Measurements from ENCODE around the gene SMOC2. TPM values are rescaled to one million over a fixed set of nuclear protein-coding genes. Genes with fewer than 3 reads are reported as not detected.

SMOC2 gene
- total and polyA plus RNA-seq, 2 of the 13 experiments (the other 11 are each of a cell fraction or from before 2014, with no cell fraction given): not detected

- Histone ChIP-seq H3K27ac (ENCODE audit: extremely low read length, insufficient read depth, low read length) (no peak overlapping the region), H3K9me3 (ENCODE audit: low read length) (no peaks in the 10 kb centered on the region), H3K27me3 (ENCODE audit: control insufficient read depth in 1 of 2, insufficient read depth in 2 of 2, low read length in 2 of 2) (peaks cover 2 to 52% of the 10 kb centered on the region in 2 experiments), H3K4me3 (replicated peaks in 1 of 3; ENCODE audit: insufficient read depth in 1 of 3, low read depth in 2 of 3, low read length in 3 of 3) (no peak overlapping the region), H2AFZ (ENCODE audit: low read length) (no peak overlapping the region), H3K4me2 (ENCODE audit: low read depth, low read length) (no peak overlapping the region), H3K36me3 (replicated peaks in 1 of 2; ENCODE audit: control insufficient read depth in 1 of 2, insufficient read depth in 2 of 2, low read length in 2 of 2) (no peaks in the 10 kb centered on the region), H4K20me1 (ENCODE audit: insufficient read depth, low read length) (no peaks in the 10 kb centered on the region), H3K9ac (ENCODE audit: insufficient read depth, low read depth, low read length) (no peak overlapping the region), H3K79me2 (ENCODE audit: insufficient read depth, low read length) (no peaks in the 10 kb centered on the region), H3K4me1 (ENCODE audit: insufficient read depth, low read length) (no peaks in the 10 kb centered on the region)
- no TSS peak for BruUV-seq (replicated peaks)
- intact Hi-C loops (cut with micrococcal nuclease; ENCODE audit: unreplicated experiment) (no loop called here), in situ Hi-C loops (cut with HindIII; ENCODE audit: extremely low pct_ligation_motif_present, low pct_unique_long_range_greater_than_20kb) (no loop called here)
- CTCF ChIA-PET (ENCODE audit: low intra/inter-chr PET ratio, low total read pairs): no interaction called here
- 29% methylated on average over 8 of the region's 8 CpGs for WGBS (ENCODE audit: low lambda C conversion rate)
- no peak for ATAC-seq
- POLR2A ChIA-PET: no interaction called here
- FAIRE-seq: no peak
- no peak for DNase-seq (ENCODE audit: low spot score)
- TF ChIP-seq FOXO4 (CRISPR knock-in tag; conservative IDR thresholded peaks at IDR 0.05): no peak
- no peak for TF ChIP-seq ZFY (CRISPR knock-in tag; IDR thresholded peaks at IDR 0.05)
- no peak for TF ChIP-seq KLF13 (CRISPR knock-in tag; IDR thresholded peaks at IDR 0.05)
- TF ChIP-seq ZNF207 (IDR thresholded peaks at IDR 0.05; ENCODE audit: borderline replicate concordance): no peak
- TF ChIP-seq, protein P1, sequence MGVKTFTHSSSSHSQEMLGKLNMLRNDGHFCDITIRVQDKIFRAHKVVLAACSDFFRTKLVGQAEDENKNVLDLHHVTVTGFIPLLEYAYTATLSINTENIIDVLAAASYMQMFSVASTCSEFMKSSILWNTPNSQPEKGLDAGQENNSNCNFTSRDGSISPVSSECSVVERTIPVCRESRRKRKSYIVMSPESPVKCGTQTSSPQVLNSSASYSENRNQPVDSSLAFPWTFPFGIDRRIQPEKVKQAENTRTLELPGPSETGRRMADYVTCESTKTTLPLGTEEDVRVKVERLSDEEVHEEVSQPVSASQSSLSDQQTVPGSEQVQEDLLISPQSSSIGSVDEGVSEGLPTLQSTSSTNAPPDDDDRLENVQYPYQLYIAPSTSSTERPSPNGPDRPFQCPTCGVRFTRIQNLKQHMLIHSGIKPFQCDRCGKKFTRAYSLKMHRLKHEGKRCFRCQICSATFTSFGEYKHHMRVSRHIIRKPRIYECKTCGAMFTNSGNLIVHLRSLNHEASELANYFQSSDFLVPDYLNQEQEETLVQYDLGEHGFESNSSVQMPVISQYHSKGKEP (CRISPR knock-in tag; IDR thresholded peaks at IDR 0.05): no peak
- TF ChIP-seq, protein P2, sequence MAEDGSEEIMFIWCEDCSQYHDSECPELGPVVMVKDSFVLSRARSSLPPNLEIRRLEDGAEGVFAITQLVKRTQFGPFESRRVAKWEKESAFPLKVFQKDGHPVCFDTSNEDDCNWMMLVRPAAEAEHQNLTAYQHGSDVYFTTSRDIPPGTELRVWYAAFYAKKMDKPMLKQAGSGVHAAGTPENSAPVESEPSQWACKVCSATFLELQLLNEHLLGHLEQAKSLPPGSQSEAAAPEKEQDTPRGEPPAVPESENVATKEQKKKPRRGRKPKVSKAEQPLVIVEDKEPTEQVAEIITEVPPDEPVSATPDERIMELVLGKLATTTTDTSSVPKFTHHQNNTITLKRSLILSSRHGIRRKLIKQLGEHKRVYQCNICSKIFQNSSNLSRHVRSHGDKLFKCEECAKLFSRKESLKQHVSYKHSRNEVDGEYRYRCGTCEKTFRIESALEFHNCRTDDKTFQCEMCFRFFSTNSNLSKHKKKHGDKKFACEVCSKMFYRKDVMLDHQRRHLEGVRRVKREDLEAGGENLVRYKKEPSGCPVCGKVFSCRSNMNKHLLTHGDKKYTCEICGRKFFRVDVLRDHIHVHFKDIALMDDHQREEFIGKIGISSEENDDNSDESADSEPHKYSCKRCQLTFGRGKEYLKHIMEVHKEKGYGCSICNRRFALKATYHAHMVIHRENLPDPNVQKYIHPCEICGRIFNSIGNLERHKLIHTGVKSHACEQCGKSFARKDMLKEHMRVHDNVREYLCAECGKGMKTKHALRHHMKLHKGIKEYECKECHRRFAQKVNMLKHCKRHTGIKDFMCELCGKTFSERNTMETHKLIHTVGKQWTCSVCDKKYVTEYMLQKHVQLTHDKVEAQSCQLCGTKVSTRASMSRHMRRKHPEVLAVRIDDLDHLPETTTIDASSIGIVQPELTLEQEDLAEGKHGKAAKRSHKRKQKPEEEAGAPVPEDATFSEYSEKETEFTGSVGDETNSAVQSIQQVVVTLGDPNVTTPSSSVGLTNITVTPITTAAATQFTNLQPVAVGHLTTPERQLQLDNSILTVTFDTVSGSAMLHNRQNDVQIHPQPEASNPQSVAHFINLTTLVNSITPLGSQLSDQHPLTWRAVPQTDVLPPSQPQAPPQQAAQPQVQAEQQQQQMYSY (CRISPR knock-in tag; IDR thresholded peaks at IDR 0.05): no peak
- TF ChIP-seq, protein P3, sequence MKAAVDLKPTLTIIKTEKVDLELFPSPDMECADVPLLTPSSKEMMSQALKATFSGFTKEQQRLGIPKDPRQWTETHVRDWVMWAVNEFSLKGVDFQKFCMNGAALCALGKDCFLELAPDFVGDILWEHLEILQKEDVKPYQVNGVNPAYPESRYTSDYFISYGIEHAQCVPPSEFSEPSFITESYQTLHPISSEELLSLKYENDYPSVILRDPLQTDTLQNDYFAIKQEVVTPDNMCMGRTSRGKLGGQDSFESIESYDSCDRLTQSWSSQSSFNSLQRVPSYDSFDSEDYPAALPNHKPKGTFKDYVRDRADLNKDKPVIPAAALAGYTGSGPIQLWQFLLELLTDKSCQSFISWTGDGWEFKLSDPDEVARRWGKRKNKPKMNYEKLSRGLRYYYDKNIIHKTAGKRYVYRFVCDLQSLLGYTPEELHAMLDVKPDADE (CRISPR knock-in tag; IDR thresholded peaks at IDR 0.05): no peak
- TF ChIP-seq MNT (IDR thresholded peaks at IDR 0.05): no peak
Measured at GRCh38 chr6:168550326-168550725, 109.3 kb downstream of the SMOC2 start.

Measured in HepG2 (cell line).